IMR-90 (cell line): ENCODE data around the gene SH3D21.

Source experiments
- CTCF ChIP-seq: conservative IDR thresholded peaks from 2 replicates; pipeline ENCODE4 v1.5.1; 2012; ENCODE audit warnings: mild to moderate bottlenecking, low read depth, low read length, improper control_type of control experiment
- MXI1 ChIP-seq: IDR thresholded peaks from 2 replicates; pipeline ENCODE4 v1.6.1; 2012; ENCODE audit warnings: low read depth, mild to moderate bottlenecking, low read length, moderate library complexity, borderline replicate concordance
- NFE2L2 ChIP-seq: fragments of 150-350 bp; IDR thresholded peaks from 2 replicates; pipeline ENCODE4 v1.6.1; 2016; ENCODE audit warnings: low read depth, mild to moderate bottlenecking, low read length
- USF2 ChIP-seq: fragments of 150-350 bp; IDR thresholded peaks from 2 replicates; pipeline ENCODE4 v1.6.1; 2017; ENCODE audit warnings: mild to moderate bottlenecking, antibody characterized with exemption, low read length, low read depth

- TF ChIP-seq CTCF (no peak), MXI1 (no peak), NFE2L2 (no peak), USF2 (no peak)
Measured at GRCh38 chr1:36273024-36273423, 33.1 kb upstream of the SH3D21 start.
